Measurements from ENCODE around the gene SIX2.
A peak's percentile ranks its signal among the peaks of the same experiment; 100 is the strongest.
"Not testable (repeated sequence)": the region's sequence is repeated elsewhere in the genome, so short reads cannot be mapped to it uniquely, and the experiment has no call there.

SIX2 gene

DNA sequence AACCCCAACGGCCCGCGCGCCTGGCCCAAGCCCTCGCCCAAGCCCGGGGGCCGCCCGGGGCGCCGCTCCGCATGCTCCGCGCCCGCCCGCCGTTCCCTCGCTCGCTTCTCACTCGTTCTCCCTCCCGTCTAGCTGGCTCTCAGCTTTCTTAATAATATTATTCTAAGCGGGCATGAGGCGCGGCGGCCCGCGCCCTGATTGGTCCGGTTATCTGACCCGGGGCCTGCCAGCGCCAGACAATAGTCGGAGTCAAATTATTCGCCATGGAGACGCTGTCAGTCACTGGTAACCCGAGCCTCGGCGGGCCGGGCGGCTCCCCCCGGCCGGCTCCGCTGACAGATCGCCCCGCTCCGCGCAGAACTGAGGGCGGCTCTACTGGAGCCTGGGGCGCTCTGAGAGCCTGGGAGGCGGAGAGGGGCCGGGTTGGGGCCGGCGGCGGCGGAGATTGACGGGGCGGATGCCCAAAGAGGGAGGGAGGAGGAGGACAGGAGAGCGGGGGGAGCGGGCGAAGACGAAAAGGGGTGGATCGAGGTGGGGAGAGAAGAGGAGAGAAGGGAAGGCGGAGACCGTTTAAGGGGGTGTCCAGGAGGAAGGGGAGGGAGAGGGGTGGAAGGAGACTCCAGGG, at the start of gene SIX2:
TSS of gene SIX2 (minus strand) at position 150 of the 625 bp plus-strand sequence. CDS start 342 bp downstream, outside the sequence.
- peak; percentile 64 for DNase-seq

- DNase-seq, result no peak
These were observed 45.9 kb upstream of the SIX2 start for GRCh38 chr2:45055162-45055605.

- no peak for DNase-seq
These were observed 44.7 kb upstream of the SIX2 start for GRCh38 chr2:45053966-45054365.

GRCh38 chr2:45052388-45052928, 43.2 kb upstream of the SIX2 start:
- DNase-seq, result no peak

- DNase-seq, result no peak
These were observed 40.5 kb upstream of the SIX2 start for GRCh38 chr2:45049569-45050336.

DNA sequence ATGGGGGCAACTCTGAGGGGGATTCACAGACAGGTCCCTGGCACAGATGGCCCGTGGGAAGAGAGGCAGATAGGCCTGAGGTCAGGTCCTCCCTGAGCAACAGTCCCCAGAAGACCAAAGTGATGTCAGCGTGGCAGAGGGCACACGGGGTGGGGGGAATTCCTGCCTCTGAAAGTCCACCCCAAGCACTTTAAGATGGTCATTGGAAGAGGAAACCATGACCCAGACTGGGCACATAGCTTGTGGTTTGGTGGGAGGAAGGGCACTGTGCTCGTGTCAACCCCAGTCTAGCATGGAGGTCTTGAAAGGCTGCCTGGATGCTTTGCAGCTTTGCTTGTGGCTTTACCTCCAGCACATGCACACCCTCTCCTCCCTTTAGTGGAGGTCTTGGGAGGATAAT, 38.0 kb upstream of the SIX2 start:
- DNase-seq, result no peak

DNA sequence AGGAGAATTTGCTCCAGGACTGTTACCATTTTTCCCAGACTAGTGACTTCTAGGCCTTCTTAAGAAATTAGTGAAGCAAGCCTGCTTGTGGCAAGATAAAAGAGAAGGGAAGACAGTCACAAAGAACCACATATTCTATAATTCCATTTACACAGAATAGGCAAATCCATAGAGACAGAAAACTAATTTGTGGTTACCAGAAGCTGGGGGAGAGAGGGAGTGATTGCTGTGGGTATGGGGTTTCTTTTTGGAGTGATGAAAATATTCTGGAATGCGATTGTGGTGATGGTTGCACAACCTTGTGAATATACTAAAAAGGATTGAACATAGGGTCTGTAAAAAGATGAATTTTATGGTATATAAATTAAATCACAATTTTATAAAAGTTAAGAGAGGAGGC, 37.5 kb upstream of the SIX2 start:
- no peak for DNase-seq

- no peak for DNase-seq
These were observed 36.5 kb upstream of the SIX2 start for GRCh38 chr2:45045706-45046105.

DNA sequence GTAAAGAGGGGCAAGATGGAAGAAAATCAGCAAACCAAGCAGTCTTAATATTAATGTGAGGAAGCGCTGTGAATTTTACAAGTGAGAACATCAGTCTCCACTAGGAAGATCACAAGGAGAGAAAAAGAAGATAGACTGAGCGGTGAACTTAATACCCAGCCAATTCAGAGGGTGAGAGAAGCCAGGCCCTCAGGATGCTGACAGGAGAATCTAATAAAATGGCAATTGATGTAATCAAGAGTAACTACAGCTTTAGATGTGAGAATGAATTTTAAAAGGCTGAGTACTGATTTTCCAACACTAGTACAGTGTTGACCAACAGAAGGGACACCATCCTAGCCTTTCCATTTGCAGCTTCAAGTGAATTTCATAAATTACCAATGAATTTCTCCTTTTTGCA, 35.7 kb upstream of the SIX2 start:
- DNase-seq, result no peak

- no peak for DNase-seq
These were observed 33.9 kb upstream of the SIX2 start for GRCh38 chr2:45043174-45043573.

GRCh38 chr2:45042401-45042800, 33.1 kb upstream of the SIX2 start:
- no peak for DNase-seq

DNA sequence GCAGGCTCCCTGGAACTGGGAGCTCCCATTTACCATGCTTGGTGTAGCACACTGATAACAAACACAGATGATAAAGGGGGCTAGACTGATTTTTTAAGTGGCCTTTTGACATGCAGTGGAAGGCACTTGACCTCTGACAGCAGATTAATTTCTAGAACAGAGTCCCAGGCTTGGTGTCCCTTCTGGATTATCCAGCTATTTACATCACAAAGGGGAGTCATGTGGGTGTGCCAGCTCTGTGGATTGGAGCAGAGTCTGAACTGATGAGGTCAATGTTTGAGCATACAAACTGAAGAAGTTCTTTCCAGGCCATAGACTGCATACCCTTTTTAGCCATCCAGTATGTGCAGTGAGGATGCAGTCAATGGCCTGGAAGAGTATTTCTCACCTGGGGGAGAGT, 31.5 kb upstream of the SIX2 start:
- DNase-seq, result no peak

DNA sequence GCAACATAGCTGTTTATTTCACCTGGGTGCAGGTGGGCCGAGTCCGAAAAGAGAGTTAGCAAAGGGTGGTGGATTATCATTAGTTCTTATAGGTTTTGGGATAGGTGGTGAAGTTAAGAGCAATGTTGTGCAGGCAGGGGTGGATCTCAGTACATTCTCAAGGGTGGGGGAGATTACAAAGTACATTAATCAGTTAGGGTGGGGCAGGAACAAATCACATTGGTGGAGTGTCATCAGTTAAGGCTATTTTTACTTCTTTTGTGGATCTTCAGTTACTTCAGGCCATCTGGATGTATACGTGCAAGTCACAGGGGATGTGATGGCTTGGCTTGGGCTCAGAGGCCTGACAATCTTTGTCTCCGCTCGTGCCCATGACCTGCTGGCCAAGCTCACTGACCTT, 30.6 kb upstream of the SIX2 start:
- not testable (repeated sequence) for DNase-seq

DNA sequence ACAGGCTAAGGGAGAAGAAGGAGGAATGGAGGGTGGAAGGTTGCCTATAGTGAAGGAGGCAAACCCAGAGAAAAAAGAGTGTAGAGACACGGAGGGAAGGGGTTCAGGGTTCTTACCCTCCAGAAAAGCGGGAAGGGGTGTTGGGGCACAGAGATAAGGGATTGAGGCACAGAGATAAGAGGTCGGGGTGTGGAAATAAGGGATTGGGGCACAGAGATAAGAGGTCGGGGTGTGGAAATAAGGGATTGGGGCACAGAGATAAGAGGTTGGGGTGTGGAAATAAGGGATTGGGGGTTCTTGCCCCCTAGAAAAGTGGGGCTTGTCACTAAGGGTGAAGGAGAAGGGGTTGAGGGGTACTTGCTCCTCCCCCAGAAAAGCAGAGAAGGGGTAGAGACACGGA, 29.6 kb upstream of the SIX2 start:
- not testable (repeated sequence) for DNase-seq

DNA sequence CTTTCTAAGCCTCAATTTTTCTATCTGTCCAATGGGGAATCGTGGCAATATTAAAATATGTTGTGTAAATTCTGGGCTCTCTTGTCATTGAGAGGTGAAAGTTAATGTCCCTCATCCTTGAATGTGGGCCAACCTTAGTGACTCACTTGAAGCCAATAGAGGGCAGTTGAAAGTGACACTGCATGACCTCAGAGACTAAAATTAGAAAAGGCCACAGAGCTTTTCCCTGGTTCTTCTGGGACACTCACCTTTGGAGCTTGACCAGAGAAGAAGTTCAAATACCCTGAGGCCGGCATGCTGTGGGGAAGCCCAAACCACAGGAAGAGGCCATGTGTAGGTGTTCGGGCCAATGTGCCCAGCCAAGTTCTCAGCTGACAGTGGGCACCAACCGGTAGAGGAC, 24.1 kb upstream of the SIX2 start:
- DNase-seq, result no peak

DNA sequence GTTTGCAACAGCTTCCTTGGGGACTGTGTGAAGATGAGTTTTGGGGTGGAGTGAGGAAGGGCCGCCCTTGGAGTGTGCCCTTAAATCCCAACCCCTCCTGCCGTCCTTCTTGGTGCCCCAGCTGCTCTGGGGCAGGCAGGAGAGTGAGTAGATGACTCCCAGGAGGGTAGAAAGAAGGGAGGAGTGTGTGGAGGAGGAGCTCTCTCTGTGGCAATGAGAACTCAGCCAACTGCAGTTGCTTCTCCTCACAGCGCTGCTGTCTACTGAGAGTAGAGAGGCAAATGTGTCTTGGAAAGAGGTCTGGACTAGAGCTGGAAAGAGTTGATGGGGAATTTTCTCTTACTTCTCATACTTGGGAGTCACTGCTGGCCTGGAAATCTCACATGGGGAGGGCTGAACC, 21.8 kb upstream of the SIX2 start:
- no peak for DNase-seq

- DNase-seq, result no peak
These were observed 21.3 kb upstream of the SIX2 start for GRCh38 chr2:45030553-45030952.

GRCh38 chr2:45029215-45029614, 20.0 kb upstream of the SIX2 start:
- DNase-seq, result no peak

GRCh38 chr2:45028276-45028675, 19.0 kb upstream of the SIX2 start:
- no peak for DNase-seq

GRCh38 chr2:45026924-45027450, 17.7 kb upstream of the SIX2 start:
- DNase-seq, result no peak

DNA sequence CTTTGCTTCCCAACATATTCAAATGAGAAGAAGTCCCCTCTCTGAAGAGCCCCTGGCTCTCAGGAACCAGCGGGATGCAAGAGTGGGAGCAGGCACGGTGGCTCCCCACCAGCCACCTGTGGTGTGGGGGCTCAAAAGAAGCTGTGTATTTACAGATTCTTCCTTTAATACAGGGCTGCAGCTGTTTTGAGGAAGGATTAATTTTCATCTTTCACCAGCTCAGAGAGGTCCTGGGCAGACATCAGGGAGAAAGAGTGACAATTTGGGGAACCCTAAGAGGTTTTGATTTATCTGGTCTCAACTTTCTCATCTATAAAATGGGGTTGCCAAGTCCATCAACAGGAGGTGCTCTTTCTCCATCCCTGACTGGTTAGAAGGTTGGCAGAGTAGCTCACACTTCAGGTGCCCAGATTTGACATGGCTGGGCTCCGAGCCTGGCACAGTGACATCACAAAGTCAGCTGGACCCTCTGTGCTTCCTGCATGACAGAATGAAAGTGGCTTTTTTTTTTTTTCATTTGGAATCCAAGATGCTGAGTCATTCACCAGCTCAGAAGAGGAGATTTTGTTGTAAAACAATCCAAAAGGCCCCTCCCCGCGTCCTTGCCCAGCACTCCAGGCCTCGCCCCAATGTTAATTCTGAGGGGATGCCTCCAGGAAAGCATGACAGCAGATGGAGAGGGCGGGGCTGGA, 15.5 kb upstream of the SIX2 start:
- DNase-seq, result peak; percentile 10

- no peak for DNase-seq
These were observed 14.8 kb upstream of the SIX2 start for GRCh38 chr2:45024097-45024496.

- DNase-seq, result no peak
These were observed 11.2 kb upstream of the SIX2 start for GRCh38 chr2:45020439-45020838.

GRCh38 chr2:45018023-45018422, 8.8 kb upstream of the SIX2 start:
- no peak for DNase-seq
